ENCODE results near the gene STRN3.

DNA sequence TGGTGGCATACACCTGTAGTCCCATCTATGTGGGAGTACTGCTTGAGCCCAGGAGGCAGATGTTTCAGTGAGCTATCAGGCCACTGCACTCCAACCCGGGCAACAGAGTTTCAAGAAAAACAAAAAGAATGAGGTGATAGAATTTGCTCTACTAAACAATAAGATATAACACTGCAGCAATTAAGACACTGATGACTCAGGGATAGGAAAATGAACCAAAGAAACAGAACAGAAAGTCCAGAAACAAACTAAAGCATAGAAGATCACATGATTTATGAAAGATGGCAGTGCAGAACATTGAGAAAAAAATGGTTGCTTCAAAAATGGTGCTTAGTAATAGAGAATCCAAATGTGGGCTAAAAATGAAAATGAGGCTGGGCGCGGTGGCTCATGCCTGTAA is 66.0 kb downstream of the STRN3 start:
- TF ChIP-seq EZH2 (IDR thresholded peaks at IDR 0.05; ENCODE audit: insufficient read depth, poor library complexity, severe bottlenecking) (no peak), EZH2phosphoT487 (IDR thresholded peaks at IDR 0.05; ENCODE audit: insufficient read depth, low read depth) (no peak)

All from GM23248 (cell line).